GM23248 (cell line): ENCODE measurements around the gene MVB12B. TPM values are rescaled to one million over a fixed set of nuclear protein-coding genes. Genes with fewer than 3 reads are reported as not detected.

Experiments
- DNase-seq: peaks from one replicate; pipeline ENCODE4 v3.0.0-alpha.2; 2015
- H2AFZ ChIP-seq: fragments of 200-600 bp; sonication (generic); 2 replicates; pipeline ENCODE4 v1.6.1; 2016; ENCODE audit warnings: antibody characterized with exemption
- H3F3A ChIP-seq: fragments of 200-600 bp; sonication (generic); 2 replicates; pipeline ENCODE4 v1.6.1; 2016; ENCODE audit warnings: mild to moderate bottlenecking, antibody characterized with exemption, mixed run types; ENCODE audit not compliant: insufficient read depth
- H3K27ac ChIP-seq: fragments of 200-600 bp; sonication (generic); 2 replicates; pipeline ENCODE4 v1.5.1; 2016; ENCODE audit warnings: mild to moderate bottlenecking
- H3K27me3 ChIP-seq: fragments of 200-600 bp; sonication (generic); replicated peaks from 2 replicates; pipeline ENCODE4 v1.6.1; 2016; ENCODE audit warnings: mild to moderate bottlenecking; ENCODE audit not compliant: insufficient read depth
- H3K36me3 ChIP-seq: fragments of 200-600 bp; sonication (generic); 2 replicates; pipeline ENCODE4 v1.6.1; 2016; ENCODE audit warnings: low read depth, mild to moderate bottlenecking
- H3K4me1 ChIP-seq: fragments of 200-600 bp; sonication (generic); 2 replicates; pipeline ENCODE4 v1.6.1; 2016; ENCODE audit warnings: mild to moderate bottlenecking; ENCODE audit not compliant: insufficient read depth
- H3K4me2 ChIP-seq: fragments of 200-600 bp; sonication (generic); one replicate; pipeline ENCODE4 v1.6.1; 2016; ENCODE audit warnings: mild to moderate bottlenecking; ENCODE audit not compliant: unreplicated experiment
- H3K4me3 ChIP-seq: fragments of 200-600 bp; sonication (generic); 2 replicates; pipeline ENCODE4 v1.5.1; 2016; ENCODE audit warnings: mild to moderate bottlenecking
- H3K79me2 ChIP-seq: fragments of 200-600 bp; sonication (generic); 2 replicates; pipeline ENCODE4 v1.6.1; 2016; ENCODE audit warnings: mild to moderate bottlenecking; ENCODE audit not compliant: insufficient read depth
- H3K9ac ChIP-seq: fragments of 200-600 bp; sonication (generic); 2 replicates; pipeline ENCODE4 v1.6.1; 2016; ENCODE audit warnings: mild to moderate bottlenecking
- H3K9me2 ChIP-seq: fragments of 200-600 bp; sonication (generic); 2 replicates; pipeline ENCODE4 v1.6.1; 2016; ENCODE audit warnings: mixed run types, mild to moderate bottlenecking, moderate library complexity; ENCODE audit not compliant: insufficient read depth
- H3K9me3 ChIP-seq: fragments of 200-600 bp; sonication (generic); one replicate; pipeline ENCODE4 v1.6.1; 2017; ENCODE audit warnings: low read depth
- H4K20me1 ChIP-seq: fragments of 200-600 bp; sonication (generic); 2 replicates; pipeline ENCODE4 v1.6.0; 2016; ENCODE audit not compliant: insufficient read depth
- EZH2 ChIP-seq: fragments of 200-600 bp; sonication (generic); IDR thresholded peaks from 2 replicates; pipeline ENCODE4 v1.6.1; 2018; ENCODE audit warnings: antibody characterized with exemption, mild to moderate bottlenecking; ENCODE audit not compliant: insufficient read depth, poor library complexity, severe bottlenecking
- EZH2phosphoT487 ChIP-seq: fragments of 200-600 bp; sonication (generic); IDR thresholded peaks from 2 replicates; pipeline ENCODE4 v1.6.1; 2018; ENCODE audit warnings: antibody characterized with exemption, moderate library complexity, mild to moderate bottlenecking, low read depth; ENCODE audit not compliant: insufficient read depth
- WGBS, 2 experiments: methylation state at CpG; one replicate each; pipeline ENCODE4 v1.1.6; 2015 to 2017; ENCODE audit warnings: low lambda C conversion rate in 2 of 2, low coverage in 1 of 2; ENCODE audit errors: missing lambda C conversion rate in 2 of 2; 5-methylcytosine and 5-hydroxymethylcytosine counted together
- in situ Hi-C: fragments of 300-500 bp; cut with MboI; formaldehyde crosslinking; loops from 2 replicates; pipeline ENCODE4 v1.15.0; 2020
- polyA plus RNA-seq: library from polyadenylated mRNA; unstranded; fragments of >200 nt; fragmentation: Nextera tagmentation; extraction: Ambion mirVana; gene quantifications from 2 replicates; pipeline ENCODE4 v1.2.1, GENCODE V29; 2016
- total RNA-seq: library from RNA; depleted of rRNA; stranded (reverse); fragments of >200 nt; shearing (Covaris generic); gene quantifications from 2 replicates; pipeline ENCODE4 v1.2.3, GENCODE V29; 2014

The MVB12B gene
- total and polyA plus RNA-seq, 2 experiments from 2014 or later, result 2.4 to 5.5 TPM

GRCh38 chr9:126391713-126392661 is 65.4 kb downstream of the MVB12B start:
- no peaks in the 10 kb centered on the region for H3K9me2 ChIP-seq
- WGBS, 2 experiments, result 84 to 85% methylated on average over 24 of the region's 24 CpGs

GRCh38 chr9:126392662-126393371 is 66.2 kb downstream of the MVB12B start:
- DNase-seq, result no peak
- 66 to 71% methylated on average over 9 of the region's 9 CpGs for WGBS, 2 experiments
- in situ Hi-C loops, result no loop called here

More at GRCh38 chr9:126391713-126392661, 65.4 kb downstream of the MVB12B start:
- Histone ChIP-seq H3K27ac (no peak overlapping the region), H3K9ac (no peak overlapping the region), H4K20me1 (no peaks in the 10 kb centered on the region), H3K4me3 (no peak overlapping the region), H3K79me2 (no peaks in the 10 kb centered on the region), H3K36me3 (no peaks in the 10 kb centered on the region), H2AFZ (no peak overlapping the region), H3F3A (no peaks in the 10 kb centered on the region), H3K9me3 (no peaks in the 10 kb centered on the region), H3K4me2 (no peak overlapping the region), H3K27me3 (no peaks in the 10 kb centered on the region), H3K4me1 (no peaks in the 10 kb centered on the region)
- no peak for TF ChIP-seq EZH2phosphoT487
- TF ChIP-seq EZH2, result no peak
- in situ Hi-C loops, result no loop called here
- DNase-seq, result no peak

GRCh38 chr9:126393876-126394275 is 67.2 kb downstream of the MVB12B start:
- H3K4me1 ChIP-seq, result no peaks in the 10 kb centered on the region; the same call in 1 of the 2 replicates
- H3F3A ChIP-seq, result no peaks in the 10 kb centered on the region
- no peaks in the 10 kb centered on the region for H4K20me1 ChIP-seq
- H3K4me2 ChIP-seq, result no peak overlapping the region
- no peaks in the 10 kb centered on the region for H3K79me2 ChIP-seq
- no peak overlapping the region for H2AFZ ChIP-seq
- H3K36me3 ChIP-seq, result no peaks in the 10 kb centered on the region
- no peaks in the 10 kb centered on the region for H3K9me2 ChIP-seq
- no peak for DNase-seq
- no peaks in the 10 kb centered on the region for H3K9me3 ChIP-seq
- TF ChIP-seq EZH2 (no peak), EZH2phosphoT487 (no peak)
- 68 to 74% methylated on average over 6 of the region's 6 CpGs for whole genome bisulfite sequencing, 2 experiments
- no peak overlapping the region for H3K27ac ChIP-seq
- no peak overlapping the region for H3K4me3 ChIP-seq
- no peak overlapping the region for H3K9ac ChIP-seq
- in situ Hi-C loops, result no loop called here
- no peaks in the 10 kb centered on the region for H3K27me3 ChIP-seq

More at GRCh38 chr9:126392662-126393371, 66.2 kb downstream of the MVB12B start:
- H3K9me2 ChIP-seq, result no peaks in the 10 kb centered on the region
- no peaks in the 10 kb centered on the region for H3K9me3 ChIP-seq
- no peaks in the 10 kb centered on the region for H4K20me1 ChIP-seq
- H3K4me3 ChIP-seq, result no peak overlapping the region
- H3K4me2 ChIP-seq, result no peak overlapping the region
- no peaks in the 10 kb centered on the region for H3F3A ChIP-seq
- no peaks in the 10 kb centered on the region for H3K36me3 ChIP-seq
- no peaks in the 10 kb centered on the region for H3K4me1 ChIP-seq
- no peak overlapping the region for H3K9ac ChIP-seq
- H2AFZ ChIP-seq, result no peak overlapping the region
- TF ChIP-seq EZH2phosphoT487 (no peak), EZH2 (no peak)
- H3K79me2 ChIP-seq, result no peaks in the 10 kb centered on the region
- H3K27me3 ChIP-seq, result no peaks in the 10 kb centered on the region
- no peak overlapping the region for H3K27ac ChIP-seq

GRCh38 chr9:126394802-126395201 is 68.2 kb downstream of the MVB12B start:
- DNase-seq, result no peak
- WGBS, 2 experiments, result 98 to 99% methylated on average over 9 of the region's 9 CpGs
- H3K79me2 ChIP-seq, result no peaks in the 10 kb centered on the region
- no peak overlapping the region for H3K27ac ChIP-seq
- in situ Hi-C loops, result loop anchor here (5.0 kb wide), 1 partner anchor 93 kb away; no protein-coding TSS in a partner anchor
- no peaks in the 10 kb centered on the region for H3K9me2 ChIP-seq
- peaks cover 6% of the 10 kb centered on the region; the same call in 1 of the 2 replicates for H3K4me1 ChIP-seq
- H3K9ac ChIP-seq, result no peak overlapping the region
- no peak overlapping the region for H3K4me3 ChIP-seq
- TF ChIP-seq EZH2phosphoT487, result no peak
- no peak for TF ChIP-seq EZH2
- H3K4me2 ChIP-seq, result no peak overlapping the region
- no peaks in the 10 kb centered on the region for H4K20me1 ChIP-seq
- no peaks in the 10 kb centered on the region for H3K27me3 ChIP-seq
- H3F3A ChIP-seq, result no peaks in the 10 kb centered on the region
- H3K36me3 ChIP-seq, result no peaks in the 10 kb centered on the region
- H2AFZ ChIP-seq, result no peak overlapping the region
- no peaks in the 10 kb centered on the region for H3K9me3 ChIP-seq
